ENCODE results near the gene C12orf57. TPM values are rescaled to one million over a fixed set of nuclear protein-coding genes. Genes with fewer than 3 reads are reported as not detected.

The C12orf57 gene
- polyA plus RNA-seq, 1 donor (not counting 4 experiments of a cell fraction or from before 2014, with no cell fraction given) = 137 TPM

GRCh38 chr12:6936636-6937480 is 7.0 kb upstream of the C12orf57 start:
- H3K9ac ChIP-seq (ENCODE audit: control insufficient read depth, extremely low read depth, insufficient read depth, low read length) = peak overlapping the region; percentile 81
- H3K4me3 ChIP-seq (ENCODE audit: control insufficient read depth in 2 of 3, extremely low read depth in 1 of 3, insufficient read depth in 2 of 3, low read depth in 1 of 3, low read length in 3 of 3) = peak overlapping the region; percentile 49 to 63 (median 56)
- TF ChIP-seq CTCF (optimal IDR thresholded peaks at IDR 0.05 in 1 of 3, IDR thresholded peaks at IDR 0.05 in 1 of 3, conservative IDR thresholded peaks at IDR 0.05 in 1 of 3; ENCODE audit: extremely low read depth in 1 of 3, insufficient read depth in 2 of 3, low read length in 3 of 3) = no peak
- no peak for TF ChIP-seq EZH2 (IDR thresholded peaks at IDR 0.05; ENCODE audit: low read length)
- DNase-seq (ENCODE audit: low read depth, low spot score) (no peak), FAIRE-seq (no peak)
- dilution Hi-C loops (cut with MboI; ENCODE audit: extremely low pct_ligation_motif_present, low sequenced_read_pairs) = no loop called here
- no peaks in the 10 kb centered on the region for H3K9me3 ChIP-seq (ENCODE audit: control insufficient read depth, low read depth, low read length)
- H3K4me2 ChIP-seq (ENCODE audit: control insufficient read depth, extremely low read depth, insufficient read depth, low read depth, low read length) = peak overlapping the region; percentile 81
- H4K20me1 ChIP-seq (ENCODE audit: control insufficient read depth, extremely low read depth, insufficient read depth, low read length) = no peaks in the 10 kb centered on the region
- no peaks in the 10 kb centered on the region for H3K9me1 ChIP-seq (ENCODE audit: control insufficient read depth, extremely low read depth, insufficient read depth, low read length)
- peaks cover 11% of the 10 kb centered on the region for H3K79me2 ChIP-seq (ENCODE audit: control insufficient read depth, insufficient read depth, low read length)
- no peak overlapping the region for H2AFZ ChIP-seq (ENCODE audit: control insufficient read depth, low read length)
- peaks cover 23 to 33% of the 10 kb centered on the region in 2 experiments for H3K36me3 ChIP-seq (ENCODE audit: control insufficient read depth in 2 of 2, extremely low read depth in 1 of 2, insufficient read depth in 2 of 2, low read length in 2 of 2)
- H3K27me3 ChIP-seq (ENCODE audit: control insufficient read depth, extremely low read depth, insufficient read depth, low read length) = no peaks in the 10 kb centered on the region
- H3K27ac ChIP-seq (ENCODE audit: control insufficient read depth, insufficient read depth, low read length) = no peak overlapping the region
- peaks cover 4% of the 10 kb centered on the region for H3K4me1 ChIP-seq (ENCODE audit: control insufficient read depth, extremely low read depth, insufficient read depth, low read length)

GRCh38 chr12:6937481-6938352 is 6.1 kb upstream of the C12orf57 start:
- Histone ChIP-seq H3K27me3 (ENCODE audit: control insufficient read depth, extremely low read depth, insufficient read depth, low read length) (no peaks in the 10 kb centered on the region), H3K9me3 (ENCODE audit: control insufficient read depth, low read depth, low read length) (no peaks in the 10 kb centered on the region), H4K20me1 (ENCODE audit: control insufficient read depth, extremely low read depth, insufficient read depth, low read length) (no peaks in the 10 kb centered on the region), H2AFZ (ENCODE audit: control insufficient read depth, low read length) (peak overlapping the region; percentile 32), H3K36me3 (ENCODE audit: control insufficient read depth in 2 of 2, extremely low read depth in 1 of 2, insufficient read depth in 2 of 2, low read length in 2 of 2) (peaks cover 20 to 33% of the 10 kb centered on the region in 2 experiments), H3K9ac (ENCODE audit: control insufficient read depth, extremely low read depth, insufficient read depth, low read length) (peak overlapping the region; percentile 81), H3K9me1 (ENCODE audit: control insufficient read depth, extremely low read depth, insufficient read depth, low read length) (no peaks in the 10 kb centered on the region), H3K27ac (ENCODE audit: control insufficient read depth, insufficient read depth, low read length) (peak overlapping the region; percentile 62), H3K4me1 (ENCODE audit: control insufficient read depth, extremely low read depth, insufficient read depth, low read length) (peaks cover 4% of the 10 kb centered on the region), H3K4me3 (ENCODE audit: control insufficient read depth in 2 of 3, extremely low read depth in 1 of 3, insufficient read depth in 2 of 3, low read depth in 1 of 3, low read length in 3 of 3) (peak overlapping the region; percentile 49 to 63 (median 56)), H3K79me2 (ENCODE audit: control insufficient read depth, insufficient read depth, low read length) (peaks cover 3% of the 10 kb centered on the region), H3K4me2 (ENCODE audit: control insufficient read depth, extremely low read depth, insufficient read depth, low read depth, low read length) (peak overlapping the region; percentile 81)
- FAIRE-seq (peak; percentile 93), DNase-seq (ENCODE audit: low read depth, low spot score) (no peak)
- dilution Hi-C loops (cut with MboI; ENCODE audit: extremely low pct_ligation_motif_present, low sequenced_read_pairs) = no loop called here
- TF ChIP-seq CTCF (optimal IDR thresholded peaks at IDR 0.05 in 1 of 3, IDR thresholded peaks at IDR 0.05 in 1 of 3, conservative IDR thresholded peaks at IDR 0.05 in 1 of 3; ENCODE audit: extremely low read depth in 1 of 3, insufficient read depth in 2 of 3, low read length in 3 of 3) (peak in 2 of 3 experiments; percentile 86 to 95), EZH2 (IDR thresholded peaks at IDR 0.05; ENCODE audit: low read length) (no peak)
